DND-41 (cell line): ENCODE measurements around the gene NANP.

ENCODE experiments used
- EZH2 ChIP-seq: IDR thresholded peaks from 3 replicates; pipeline ENCODE4 v1.6.1; 2012; ENCODE audit warnings: borderline replicate concordance, low read depth, mild to moderate bottlenecking, moderate library complexity, low read length, inconsistent platforms; ENCODE audit not compliant: severe bottlenecking
- TF ChIP-seq, protein P1 (sequence below): IDR thresholded peaks from 2 replicates; pipeline ENCODE4 v1.5.1; 2012; ENCODE audit warnings: borderline replicate concordance, low read length, moderate library complexity, mild to moderate bottlenecking; ENCODE audit not compliant: poor library complexity, severe bottlenecking; ENCODE audit errors: extremely low read depth

DNA sequence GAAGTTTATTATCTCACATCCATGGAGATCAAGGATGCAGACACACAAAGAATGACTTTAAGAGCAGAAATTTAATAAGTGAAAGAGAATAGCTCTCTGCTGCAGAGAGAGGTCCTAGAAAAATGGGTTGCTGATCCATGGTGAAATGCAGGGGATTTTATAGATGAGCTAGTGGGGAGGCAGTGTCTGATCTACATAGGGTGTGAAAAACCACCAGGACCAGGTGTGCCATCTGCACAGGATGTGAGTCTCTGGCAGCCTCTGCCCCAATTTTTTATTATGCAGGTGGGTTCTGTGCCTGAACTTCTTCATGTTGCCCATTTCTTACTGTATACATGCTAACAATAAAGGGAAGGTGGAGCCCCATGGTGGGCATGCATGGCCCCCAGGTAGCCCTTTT, 19.9 kb upstream of the NANP start:
- TF ChIP-seq, protein P1, sequence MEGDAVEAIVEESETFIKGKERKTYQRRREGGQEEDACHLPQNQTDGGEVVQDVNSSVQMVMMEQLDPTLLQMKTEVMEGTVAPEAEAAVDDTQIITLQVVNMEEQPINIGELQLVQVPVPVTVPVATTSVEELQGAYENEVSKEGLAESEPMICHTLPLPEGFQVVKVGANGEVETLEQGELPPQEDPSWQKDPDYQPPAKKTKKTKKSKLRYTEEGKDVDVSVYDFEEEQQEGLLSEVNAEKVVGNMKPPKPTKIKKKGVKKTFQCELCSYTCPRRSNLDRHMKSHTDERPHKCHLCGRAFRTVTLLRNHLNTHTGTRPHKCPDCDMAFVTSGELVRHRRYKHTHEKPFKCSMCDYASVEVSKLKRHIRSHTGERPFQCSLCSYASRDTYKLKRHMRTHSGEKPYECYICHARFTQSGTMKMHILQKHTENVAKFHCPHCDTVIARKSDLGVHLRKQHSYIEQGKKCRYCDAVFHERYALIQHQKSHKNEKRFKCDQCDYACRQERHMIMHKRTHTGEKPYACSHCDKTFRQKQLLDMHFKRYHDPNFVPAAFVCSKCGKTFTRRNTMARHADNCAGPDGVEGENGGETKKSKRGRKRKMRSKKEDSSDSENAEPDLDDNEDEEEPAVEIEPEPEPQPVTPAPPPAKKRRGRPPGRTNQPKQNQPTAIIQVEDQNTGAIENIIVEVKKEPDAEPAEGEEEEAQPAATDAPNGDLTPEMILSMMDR = no peak
- no peak for TF ChIP-seq EZH2
